ENCODE results near the gene COL10A1. TPM values are rescaled to one million over a fixed set of nuclear protein-coding genes. Genes with fewer than 3 reads are reported as not detected.

Gene COL10A1
- total and polyA plus RNA-seq, 3 donors from 2014 or later = 0.06 to 0.34 (median 0.16) TPM

GRCh38 chr6:116168148-116168547 is 42.2 kb upstream of the COL10A1 start:
- no peak for DNase-seq
- WGBS, 2 donors = 89 to 100% methylated on average over 1 of the region's 1 CpG
- TF ChIP-seq POLR2A (IDR thresholded peaks at IDR 0.05) (no peak), CTCF (IDR thresholded peaks at IDR 0.05) (no peak)

DNA sequence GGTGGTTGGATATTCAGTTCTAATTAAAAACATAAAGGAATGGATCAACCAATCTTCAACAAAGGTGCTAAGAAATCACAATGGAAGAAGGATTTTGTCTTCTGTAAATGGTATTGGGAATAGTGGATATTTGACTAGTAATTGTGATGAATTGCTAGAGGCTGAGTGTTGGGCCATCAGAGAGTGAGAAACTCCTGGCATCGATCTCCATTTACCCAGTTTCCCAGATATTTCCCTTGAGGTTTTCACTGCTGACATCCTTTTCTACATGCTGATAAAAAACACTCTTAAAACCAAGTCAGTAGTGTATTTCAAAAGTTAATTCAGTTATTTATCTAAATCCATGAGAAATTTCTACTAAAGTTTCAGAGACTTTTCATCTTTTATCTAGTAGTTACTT is 40.4 kb upstream of the COL10A1 start:
- DNase-seq = no peak
- intact Hi-C loops (cut with DNase I; ENCODE audit: low total_unique reads) = no loop called here
- no peak for TF ChIP-seq CTCF (IDR thresholded peaks at IDR 0.05)
- Histone ChIP-seq H3K27me3 (no peaks in the 10 kb centered on the region), H3K4me1 (peaks cover 4% of the 10 kb centered on the region), H3K36me3 (ENCODE audit: low read depth, missing control alignments) (no peaks in the 10 kb centered on the region), H3K27ac (peak overlapping the region in 1 of 2 donors; percentile 31), H3K9me3 (no peaks in the 10 kb centered on the region), H3K4me3 (no peak overlapping the region)
- 51 to 56% methylated on average over 1 of the region's 1 CpG for WGBS, 2 donors

More at GRCh38 chr6:116168148-116168547, 42.2 kb upstream of the COL10A1 start:
- Histone ChIP-seq H3K27ac (no peak overlapping the region), H3K27me3 (no peaks in the 10 kb centered on the region), H3K9me3 (no peaks in the 10 kb centered on the region), H3K36me3 (ENCODE audit: low read depth, missing control alignments) (no peaks in the 10 kb centered on the region), H3K4me3 (no peak overlapping the region), H3K4me1 (peaks cover 4% of the 10 kb centered on the region)
- intact Hi-C loops (cut with DNase I; ENCODE audit: low total_unique reads) = no loop called here

GRCh38 chr6:116165596-116165995 is 39.7 kb upstream of the COL10A1 start:
- no peak overlapping the region for H3K27ac ChIP-seq
- H3K36me3 ChIP-seq (ENCODE audit: low read depth, missing control alignments) = no peaks in the 10 kb centered on the region
- H3K4me1 ChIP-seq = peaks cover 4% of the 10 kb centered on the region
- H3K27me3 ChIP-seq = no peaks in the 10 kb centered on the region
- 67 to 93% methylated on average over 1 of the region's 1 CpG for WGBS, 2 donors
- intact Hi-C loops (cut with DNase I; ENCODE audit: low total_unique reads) = no loop called here
- H3K9me3 ChIP-seq = no peaks in the 10 kb centered on the region
- DNase-seq = no peak
- TF ChIP-seq POLR2A (IDR thresholded peaks at IDR 0.05) = no peak
- no peak for TF ChIP-seq CTCF (IDR thresholded peaks at IDR 0.05)
- H3K4me3 ChIP-seq = no peak overlapping the region

- Histone ChIP-seq H3K9me3 (no peaks in the 10 kb centered on the region), H3K4me1 (peaks cover 4% of the 10 kb centered on the region), H3K27me3 (no peaks in the 10 kb centered on the region), H3K36me3 (ENCODE audit: low read depth, missing control alignments) (no peaks in the 10 kb centered on the region), H3K4me3 (no peak overlapping the region), H3K27ac (no peak overlapping the region)
- 93 to 98% methylated on average over 3 of the region's 3 CpGs for WGBS, 2 donors
- DNase-seq = no peak
- intact Hi-C loops (cut with DNase I; ENCODE audit: low total_unique reads) = no loop called here
- TF ChIP-seq POLR2A (IDR thresholded peaks at IDR 0.05) = no peak
- TF ChIP-seq CTCF (IDR thresholded peaks at IDR 0.05) = no peak
Observed at GRCh38 chr6:116159782-116160524, 34.0 kb upstream of the COL10A1 start.

DNA sequence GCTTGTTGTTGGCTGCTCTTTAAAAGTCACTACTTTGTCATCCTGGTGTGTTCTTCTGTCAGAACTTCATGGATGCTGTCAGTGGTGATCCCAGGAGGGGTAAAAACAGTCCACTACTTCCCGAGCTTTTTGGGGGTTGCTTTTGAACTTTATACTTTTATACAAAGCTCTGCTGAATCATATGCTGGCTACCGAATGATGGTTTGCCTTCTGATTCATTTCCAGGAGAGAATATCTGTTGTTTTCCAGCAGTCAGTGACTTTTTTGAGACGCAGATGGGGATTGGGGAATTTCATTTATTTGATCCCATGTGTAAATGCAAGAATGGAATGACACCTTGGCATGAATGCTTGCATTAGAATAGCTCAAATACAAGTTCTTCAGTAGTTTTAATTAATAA is 32.7 kb upstream of the COL10A1 start:
- Histone ChIP-seq H3K4me3 (no peak overlapping the region), H3K9me3 (no peaks in the 10 kb centered on the region), H3K27me3 (no peaks in the 10 kb centered on the region), H3K27ac (no peak overlapping the region), H3K4me1 (peaks cover 4% of the 10 kb centered on the region), H3K36me3 (ENCODE audit: low read depth, missing control alignments) (no peaks in the 10 kb centered on the region)
- intact Hi-C loops (cut with DNase I; ENCODE audit: low total_unique reads) = no loop called here
- 61 to 62% methylated on average over 3 of the region's 3 CpGs for WGBS, 2 donors
- TF ChIP-seq POLR2A (IDR thresholded peaks at IDR 0.05) = no peak
- DNase-seq = no peak
